ACHN (cell line): ENCODE data around the gene BOK.

Experiments
- DNase-seq: peaks from one replicate; pipeline ENCODE4 v3.0.0-alpha.2; 2015
- in situ Hi-C: cut with HindIII; loops from 2 replicates; pipeline ENCODE4 v1.10.0; 2017; ENCODE audit warnings: low sequenced_read_pairs, low pct_ligation_motif_present, low pct_unique_long_range_greater_than_20kb

Gene BOK

DNA sequence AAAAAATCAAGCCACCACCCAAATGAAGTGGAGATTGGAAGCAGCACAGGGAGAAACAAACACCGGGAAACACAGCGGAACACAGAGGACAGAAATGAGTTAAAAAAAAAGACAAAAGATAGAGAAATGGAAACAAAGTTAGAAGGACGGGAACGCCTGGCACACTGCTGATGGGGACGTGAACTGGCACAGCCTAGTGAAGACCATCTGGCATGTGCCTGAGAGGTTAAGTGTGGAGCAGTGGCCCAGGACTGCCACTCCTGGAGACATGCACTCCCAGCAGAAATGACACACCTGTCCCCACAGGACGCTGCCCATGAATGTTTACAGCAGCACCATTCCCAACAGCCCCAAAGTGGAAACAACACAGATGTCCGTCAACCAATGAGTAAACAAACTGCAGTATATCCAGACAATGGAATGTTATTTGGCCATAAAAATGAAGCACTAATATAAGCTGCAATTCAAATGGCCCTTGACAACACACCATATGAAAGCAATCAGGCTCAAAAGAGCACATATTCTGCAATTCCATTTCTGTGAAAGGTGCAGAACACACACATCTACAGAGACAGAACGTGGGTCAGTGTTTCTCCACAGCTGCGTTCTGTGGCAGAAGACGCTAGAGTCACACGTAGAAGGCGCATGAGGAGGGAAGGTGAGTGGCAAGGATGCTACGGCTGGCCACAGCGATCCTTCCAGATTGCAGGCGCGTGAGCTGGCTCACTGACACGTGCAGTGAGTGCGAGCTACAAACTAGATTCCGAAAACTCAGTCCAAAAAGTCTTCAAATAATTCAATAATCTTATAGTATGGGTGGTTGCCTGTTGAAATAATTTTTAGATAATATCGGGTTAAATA lies 53.8 kb downstream of the BOK start:
- in situ Hi-C loops: no loop called here
- no peak for DNase-seq

- in situ Hi-C loops: no loop called here
- DNase-seq: no peak
Observed at GRCh38 chr2:241613017-241613780, 54.7 kb downstream of the BOK start.

- DNase-seq: no peak
- in situ Hi-C loops: no loop called here
Observed at GRCh38 chr2:241615041-241615440, 56.5 kb downstream of the BOK start.

GRCh38 chr2:241615522-241616052 lies 57.0 kb downstream of the BOK start:
- in situ Hi-C loops: no loop called here
- no peak for DNase-seq

DNA sequence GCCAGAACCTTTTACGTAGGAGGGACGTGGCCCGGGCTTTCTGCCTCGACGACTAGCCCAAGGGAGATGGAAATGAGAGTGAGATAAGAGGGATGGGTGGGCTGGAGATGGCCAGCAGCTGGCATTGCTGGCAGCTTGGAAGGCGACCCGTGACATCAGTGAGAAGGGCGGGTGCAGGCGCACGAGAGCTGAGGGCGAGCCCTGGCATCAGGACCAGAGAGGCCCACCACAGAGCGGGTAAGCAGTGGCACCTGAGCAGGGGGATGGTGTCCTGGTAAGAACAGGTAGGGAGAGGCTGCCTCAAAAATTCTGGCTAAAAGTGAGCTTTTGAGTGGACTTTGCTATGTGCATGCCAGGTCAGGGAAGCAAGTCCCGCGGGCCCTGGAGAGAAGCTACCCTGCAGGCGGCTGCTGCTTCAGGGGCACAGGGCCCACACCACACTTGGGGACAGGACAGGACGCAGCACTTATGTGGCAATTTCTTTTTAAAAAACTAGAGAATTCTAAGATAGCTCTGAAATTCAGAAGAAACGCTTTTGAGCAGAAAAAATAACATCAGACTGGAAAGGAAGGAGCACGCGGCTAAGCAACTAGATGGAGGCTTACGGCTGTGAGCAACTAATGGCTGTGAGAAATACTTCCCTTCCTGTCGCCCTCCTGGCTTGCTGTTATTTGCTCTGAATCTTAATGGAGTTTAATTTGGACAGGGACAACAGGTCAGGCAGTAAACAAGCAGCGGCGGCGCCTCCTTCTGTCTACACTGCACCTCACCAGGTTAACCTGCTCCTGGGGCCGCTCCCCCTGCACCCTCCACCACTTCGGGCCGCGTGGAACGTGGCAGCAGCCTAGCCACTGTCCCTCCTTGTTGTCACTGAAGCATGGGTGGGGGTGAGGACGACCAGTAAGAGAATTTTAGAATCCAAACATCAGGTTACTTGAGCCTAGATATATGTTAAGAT lies 57.9 kb downstream of the BOK start:
- DNase-seq: no peak
- in situ Hi-C loops: no loop called here

GRCh38 chr2:241617431-241618154 lies 59.0 kb downstream of the BOK start:
- DNase-seq: peak; percentile 15
- in situ Hi-C loops: no loop called here

- DNase-seq: no peak
- in situ Hi-C loops: no loop called here
Observed at GRCh38 chr2:241618296-241618805, 59.8 kb downstream of the BOK start.

GRCh38 chr2:241618829-241619228 lies 60.3 kb downstream of the BOK start:
- in situ Hi-C loops: no loop called here
- DNase-seq: no peak

- in situ Hi-C loops: no loop called here
- DNase-seq: no peak
Observed at GRCh38 chr2:241619597-241620418, 61.3 kb downstream of the BOK start.

DNA sequence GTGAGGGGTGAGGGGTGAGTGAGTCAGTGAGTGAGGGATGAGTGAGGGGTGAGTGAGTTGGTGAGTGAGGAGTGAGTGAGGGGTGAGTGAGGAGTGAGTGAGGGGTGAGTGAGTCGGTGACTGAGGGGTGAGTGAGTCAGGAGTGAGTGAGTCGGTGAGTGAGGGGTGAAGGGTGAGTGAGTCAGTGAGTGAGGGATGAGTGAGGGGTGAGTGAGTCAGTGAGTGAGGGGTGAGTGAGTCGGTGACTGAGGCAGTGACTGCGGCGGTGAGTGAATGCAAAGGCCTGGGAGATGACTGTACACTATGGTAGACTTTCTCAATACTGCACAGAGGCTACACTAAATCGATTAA lies 61.8 kb downstream of the BOK start:
- in situ Hi-C loops: no loop called here
- DNase-seq: no peak
